ENCODE results near the gene ELFN2.
"Not testable (repeated sequence)": the region's sequence is repeated elsewhere in the genome, so short reads cannot be mapped to it uniquely, and the experiment has no call there.

The ELFN2 gene

DNA sequence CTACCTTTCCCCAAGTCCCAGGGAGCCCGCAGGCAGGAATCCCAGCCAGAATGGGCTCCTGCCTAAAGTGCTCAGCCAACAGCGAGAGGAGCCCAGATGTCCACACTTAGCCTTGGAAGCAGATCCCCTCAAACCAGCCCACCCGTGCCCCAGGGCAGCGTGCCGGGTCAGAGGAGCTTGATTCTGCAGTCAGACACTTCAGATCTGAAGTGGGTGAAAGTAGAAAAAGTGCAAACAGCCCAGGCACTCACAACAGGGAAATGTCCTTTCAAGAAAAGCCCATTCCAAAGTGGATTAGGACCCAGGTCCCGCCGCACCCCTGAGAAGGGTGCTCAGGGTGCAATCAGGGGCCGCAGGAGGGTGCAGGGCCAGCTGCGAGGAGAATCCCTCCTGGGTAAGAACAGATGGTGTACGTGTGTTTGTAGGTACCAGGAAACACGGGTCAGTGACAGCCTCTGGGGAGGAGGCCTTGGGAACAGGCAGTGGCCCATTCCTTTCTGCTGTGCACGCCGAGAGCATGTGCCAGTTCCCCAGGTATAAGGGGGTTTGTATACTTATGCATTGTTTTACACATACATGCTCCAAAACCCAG, 17.7 kb downstream of the ELFN2 start:
- DNase-seq: no peak

- DNase-seq: no peak
These were observed 18.2 kb downstream of the ELFN2 start for GRCh38 chr22:37409031-37409430.

- DNase-seq: no peak
These were observed 19.4 kb downstream of the ELFN2 start for GRCh38 chr22:37407856-37408255.

- no peak for DNase-seq
These were observed 20.6 kb downstream of the ELFN2 start for GRCh38 chr22:37406441-37407235.

DNA sequence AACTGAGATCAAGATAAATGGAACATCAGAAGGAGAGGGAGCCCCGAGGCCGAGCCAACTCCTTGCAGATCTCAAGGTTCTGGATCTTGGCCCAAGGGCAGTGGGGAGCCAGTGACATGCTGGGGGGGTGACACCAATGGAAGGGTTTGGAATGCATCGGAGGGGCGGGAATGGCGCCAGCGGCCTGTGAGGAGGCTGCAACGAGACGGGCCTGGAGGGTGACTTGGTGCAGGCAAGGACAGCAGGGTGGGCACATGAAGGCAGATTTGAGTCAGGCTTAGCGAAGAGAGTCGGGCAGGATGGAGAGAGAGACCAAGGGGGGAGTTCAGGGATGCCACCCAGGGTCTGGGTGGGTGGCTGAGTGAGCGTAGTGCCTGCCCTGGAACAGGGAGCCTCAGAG, 23.2 kb downstream of the ELFN2 start:
- no peak for DNase-seq

GRCh38 chr22:37403267-37403960, 23.9 kb downstream of the ELFN2 start:
- no peak for DNase-seq

DNA sequence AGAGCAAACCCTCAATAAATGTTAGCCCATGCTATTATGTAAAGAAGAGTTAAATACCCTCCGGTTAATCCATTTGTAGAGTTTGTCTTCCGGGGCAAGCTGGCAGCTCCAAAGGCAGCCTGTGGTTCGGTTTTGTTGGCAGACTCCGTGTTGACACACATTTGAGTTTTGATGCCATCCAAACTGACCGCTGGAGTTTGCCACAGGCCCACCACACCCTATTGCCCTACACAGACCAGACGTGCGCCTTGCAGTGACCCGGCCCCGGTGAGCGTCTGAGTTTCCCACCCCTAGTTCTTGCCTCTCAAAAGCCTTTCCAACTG, 25.1 kb downstream of the ELFN2 start:
- DNase-seq: no peak

- DNase-seq: no peak
These were observed 25.7 kb downstream of the ELFN2 start for GRCh38 chr22:37401401-37402183.

DNA sequence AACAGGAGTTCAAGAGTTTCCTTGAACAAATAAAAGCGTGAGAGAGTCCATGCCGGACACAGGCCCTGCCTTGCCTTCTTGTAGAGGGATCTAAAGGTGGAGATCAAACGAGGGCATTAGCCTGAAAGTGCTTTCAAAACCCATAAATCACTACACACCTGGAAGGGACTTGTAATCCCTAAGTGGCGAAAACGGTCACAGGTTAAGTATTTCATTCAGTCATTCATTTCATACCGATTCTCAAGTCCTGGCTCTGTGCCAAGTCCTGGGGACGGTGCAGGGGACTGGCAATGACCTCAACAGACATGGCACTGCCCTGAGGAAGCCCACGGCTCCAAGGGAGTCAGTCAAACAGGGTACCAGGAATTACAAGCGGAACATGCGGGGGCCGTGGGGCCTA, 26.6 kb downstream of the ELFN2 start:
- DNase-seq: no peak

DNA sequence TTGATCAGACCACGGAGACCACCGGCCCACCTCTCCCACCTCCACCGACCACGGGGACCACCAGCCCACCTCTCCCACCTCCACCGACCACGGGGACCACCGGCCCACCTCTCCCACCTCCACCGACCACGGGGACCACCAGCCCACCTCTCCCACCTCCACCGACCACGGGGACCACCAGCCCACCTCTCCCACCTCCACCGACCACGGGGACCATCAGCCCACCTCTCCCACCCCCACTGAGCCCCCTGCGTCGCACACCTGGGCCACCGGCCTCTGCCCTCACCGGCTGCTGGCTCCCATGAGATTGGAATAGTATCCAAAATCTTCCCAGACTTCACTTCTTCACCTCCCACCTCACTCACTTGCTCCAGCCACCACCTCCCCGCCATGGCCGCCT, 27.8 kb downstream of the ELFN2 start:
- DNase-seq: not testable (repeated sequence)

DNA sequence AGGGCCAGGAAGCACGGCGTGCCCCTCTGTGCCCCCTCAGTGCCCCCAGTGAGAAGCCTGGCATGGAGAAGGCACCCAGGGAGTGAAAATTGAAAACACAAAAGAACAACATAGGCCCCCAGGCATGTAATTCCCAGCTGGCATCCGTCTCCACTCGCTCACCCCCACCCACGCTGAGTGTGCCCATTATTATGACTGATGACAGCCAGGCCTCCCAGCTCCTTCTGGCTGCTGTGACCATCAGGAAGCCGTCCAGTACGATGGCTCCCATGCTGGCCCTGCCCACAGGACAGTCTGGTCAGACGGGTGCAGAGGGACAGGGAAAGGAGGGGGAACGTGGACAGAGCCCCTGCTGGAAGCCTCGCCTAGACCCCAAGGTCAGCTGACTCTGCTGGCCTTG, 30.1 kb downstream of the ELFN2 start:
- DNase-seq: no peak

GRCh38 chr22:37396488-37397084, 30.7 kb downstream of the ELFN2 start:
- no peak for DNase-seq

- no peak for DNase-seq
These were observed 32.9 kb downstream of the ELFN2 start for GRCh38 chr22:37394341-37394740.

DNA sequence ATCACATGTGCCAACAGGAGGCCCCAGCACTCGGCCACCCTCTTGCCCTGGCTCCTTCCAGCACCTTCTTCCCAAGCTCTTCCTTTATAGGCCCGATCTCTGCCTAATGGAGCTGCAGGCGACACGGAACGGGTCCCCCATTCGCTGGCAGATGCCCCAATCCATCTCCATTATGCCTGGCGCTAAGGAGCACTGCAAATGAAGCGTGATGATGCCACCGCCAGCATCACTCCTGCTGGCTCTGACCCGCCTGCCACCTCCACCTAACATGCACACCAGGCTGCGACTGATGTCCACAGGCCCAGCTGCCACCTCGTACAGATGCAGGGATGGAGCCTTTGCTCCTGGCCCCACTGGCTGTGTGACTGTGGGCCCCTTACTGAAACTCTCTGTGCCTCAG, 33.5 kb downstream of the ELFN2 start:
- no peak for DNase-seq

DNA sequence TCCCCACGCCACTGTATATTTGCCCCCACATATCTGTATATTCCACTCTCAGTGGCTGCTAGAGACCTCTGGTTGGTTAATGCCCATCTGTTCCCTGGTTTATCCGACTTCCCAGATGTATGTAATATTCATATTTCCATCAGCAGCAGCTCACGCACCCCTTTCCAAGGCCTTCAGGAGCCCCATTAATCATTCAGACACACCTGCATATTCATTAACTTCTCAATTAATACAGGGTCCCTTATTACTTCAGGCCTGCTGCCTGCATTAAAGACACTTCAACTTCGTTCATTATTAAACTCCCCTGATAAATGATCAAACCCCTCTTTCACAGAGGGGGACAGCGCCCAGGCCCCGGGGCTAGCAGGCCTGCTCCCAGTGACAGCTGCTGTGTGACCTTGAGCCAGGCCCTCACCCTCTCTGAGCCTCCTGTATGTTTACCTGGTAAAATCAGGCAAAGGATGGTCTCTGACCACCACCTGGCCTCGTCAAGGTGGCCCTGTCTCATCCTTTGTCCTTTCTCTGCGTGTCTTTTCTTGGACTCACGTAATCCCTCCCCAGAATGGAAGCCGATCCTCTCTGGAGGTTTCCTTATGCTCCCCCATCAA, 34.5 kb downstream of the ELFN2 start:
- no peak for DNase-seq

DNA sequence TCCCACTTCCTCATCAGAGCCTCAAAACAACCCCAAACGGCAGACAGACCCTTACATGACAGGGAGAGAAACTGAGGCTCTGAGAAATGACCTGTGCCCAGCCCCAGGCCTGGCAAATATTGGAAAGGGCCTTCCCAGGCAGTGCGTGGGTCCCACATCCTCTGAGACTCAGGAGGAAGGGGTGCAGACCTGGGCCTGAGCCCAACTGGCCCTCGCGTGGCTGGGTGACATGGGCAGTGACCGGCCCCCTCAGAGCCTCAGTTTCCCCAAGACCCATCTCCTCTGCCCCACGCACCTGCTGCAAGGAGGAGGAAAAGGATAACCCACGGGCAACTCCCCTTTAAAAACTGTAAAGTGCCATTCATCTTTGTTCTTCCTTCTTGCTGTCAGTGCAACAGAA, 35.6 kb downstream of the ELFN2 start:
- no peak for DNase-seq

GRCh38 chr22:37390075-37390474, 37.2 kb downstream of the ELFN2 start:
- DNase-seq: no peak

DNA sequence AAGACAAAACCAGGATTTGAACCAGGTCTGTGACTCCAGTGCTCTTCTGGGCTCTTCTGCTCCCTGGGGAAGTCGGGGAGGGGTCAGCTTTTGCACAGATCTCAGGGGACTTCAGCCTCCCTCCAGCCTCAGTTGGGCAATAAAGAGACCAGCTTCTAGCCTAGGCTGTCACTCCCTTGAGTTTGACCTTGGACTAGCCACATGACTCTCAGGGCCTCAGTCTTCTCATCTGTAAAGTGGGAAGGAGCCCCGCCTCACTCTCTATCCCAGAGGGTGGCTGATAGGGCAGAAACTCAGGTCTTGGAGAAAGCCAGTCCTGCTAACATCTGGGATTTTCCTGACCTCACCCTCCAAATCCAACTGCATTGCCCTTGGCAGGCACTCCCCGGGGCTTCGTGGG, 38.7 kb downstream of the ELFN2 start:
- no peak for DNase-seq

DNA sequence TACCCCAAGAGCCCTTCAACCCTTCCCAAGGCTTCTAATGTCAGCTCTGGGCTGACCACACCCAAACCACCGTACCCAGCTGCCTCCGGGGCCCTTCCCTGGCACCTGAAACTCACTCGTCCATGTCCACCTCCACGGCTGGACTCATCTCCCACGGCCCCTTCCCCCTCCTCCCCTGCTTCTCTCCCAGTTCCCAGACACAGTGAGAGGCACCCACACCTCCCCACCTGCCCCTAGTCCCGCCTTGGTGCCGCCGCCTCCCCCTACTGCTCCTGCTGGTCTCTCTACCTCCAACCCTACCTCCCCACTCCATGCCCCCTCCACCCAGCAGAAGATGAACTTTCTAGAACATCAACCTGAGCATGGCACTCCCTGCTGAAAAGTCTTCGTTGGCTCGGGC, 39.5 kb downstream of the ELFN2 start:
- DNase-seq: no peak

GRCh38 chr22:37386441-37386840, 40.8 kb downstream of the ELFN2 start:
- no peak for DNase-seq

GRCh38 chr22:37384691-37385090, 42.6 kb downstream of the ELFN2 start:
- no peak for DNase-seq

DNA sequence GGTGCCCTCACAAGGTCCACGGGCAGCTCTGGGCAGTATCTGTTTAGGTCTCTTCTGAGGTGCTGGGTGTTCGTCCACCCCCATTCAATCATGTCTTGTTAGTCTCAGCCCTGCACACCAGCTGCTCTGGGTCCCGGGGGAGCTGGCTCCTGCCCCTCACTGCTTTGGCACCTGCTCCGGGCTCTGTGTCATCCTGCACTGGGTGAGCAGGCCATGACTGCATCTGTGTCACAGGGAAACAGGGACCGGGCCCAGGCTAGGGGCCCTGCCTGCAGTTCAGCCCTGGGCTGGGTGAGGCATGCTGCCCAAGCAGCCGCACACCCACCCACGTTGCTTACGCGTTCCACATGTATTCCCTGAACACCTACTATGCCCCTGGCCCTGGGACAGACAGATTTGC, 43.9 kb downstream of the ELFN2 start:
- no peak for DNase-seq

- DNase-seq: no peak
These were observed 45.8 kb downstream of the ELFN2 start for GRCh38 chr22:37381489-37381888.
